DND-41 (cell line): ENCODE results near the gene INSC.

Experiments used
- ATAC-seq: fragments of 200-7000 bp; cut with Tn5 transposase; 3 replicates; pipeline ENCODE4 v1.9.1; 2021; ENCODE audit warnings: low read depth; ENCODE audit not compliant: insufficient read depth
- DNase-seq: peaks from one replicate; pipeline ENCODE4 v3.0.0-alpha.2; 2020
- H2AFZ ChIP-seq: 2 replicates; pipeline ENCODE4 v1.6.0; 2012; ENCODE audit warnings: low read depth, low read length
- H3K27ac ChIP-seq: 2 replicates; pipeline ENCODE4 v1.5.1; 2012; ENCODE audit warnings: low read length, inconsistent platforms
- H3K27me3 ChIP-seq: fragments of 200-600 bp; sonication (generic); 2 replicates; pipeline ENCODE4 v1.6.0; 2012; ENCODE audit warnings: low read length, mild to moderate bottlenecking, inconsistent platforms; ENCODE audit not compliant: insufficient read depth, poor library complexity
- H3K36me3 ChIP-seq: 2 replicates; pipeline ENCODE4 v1.5.1; 2012; ENCODE audit warnings: low read length, inconsistent platforms; ENCODE audit not compliant: insufficient read depth
- H3K4me1 ChIP-seq: 2 replicates; pipeline ENCODE4 v1.5.1; 2012; ENCODE audit warnings: mild to moderate bottlenecking, low read length; ENCODE audit not compliant: insufficient read depth
- H3K4me2 ChIP-seq: 2 replicates; pipeline ENCODE4 v1.6.0; 2012; ENCODE audit warnings: mild to moderate bottlenecking, moderate library complexity, low read length, inconsistent platforms; ENCODE audit not compliant: insufficient read depth
- H3K4me3 ChIP-seq, 2 experiments: fragments of 200-600 bp in 1 of 2; shearing (Covaris generic) in 1 of 2; 2 replicates each; pipeline ENCODE4 v1.5.1; 2012 to 2016; ENCODE audit warnings: inconsistent platforms in 2 of 2, low read length in 2 of 2, mild to moderate bottlenecking in 2 of 2, low read depth in 1 of 2, moderate library complexity in 1 of 2
- H3K79me2 ChIP-seq: 2 replicates; pipeline ENCODE4 v1.6.0; 2012; ENCODE audit warnings: low read length, inconsistent platforms; ENCODE audit not compliant: insufficient read depth
- H3K9ac ChIP-seq: 2 replicates; pipeline ENCODE4 v1.6.0; 2012; ENCODE audit warnings: low read depth, mild to moderate bottlenecking, inconsistent platforms, low read length, moderate library complexity
- H3K9me3 ChIP-seq: 2 replicates; pipeline ENCODE4 v1.5.1; 2012; ENCODE audit warnings: low read length, moderate library complexity, mild to moderate bottlenecking, inconsistent platforms; ENCODE audit not compliant: insufficient read depth, severe bottlenecking
- H4K20me1 ChIP-seq: 2 replicates; pipeline ENCODE4 v1.6.0; 2012; ENCODE audit warnings: low read length; ENCODE audit not compliant: insufficient read depth
- EZH2 ChIP-seq: IDR thresholded peaks from 3 replicates; pipeline ENCODE4 v1.6.1; 2012; ENCODE audit warnings: borderline replicate concordance, low read depth, mild to moderate bottlenecking, moderate library complexity, low read length, inconsistent platforms; ENCODE audit not compliant: severe bottlenecking
- TF ChIP-seq, protein P1 (sequence below): IDR thresholded peaks from 2 replicates; pipeline ENCODE4 v1.5.1; 2012; ENCODE audit warnings: borderline replicate concordance, low read length, moderate library complexity, mild to moderate bottlenecking; ENCODE audit not compliant: poor library complexity, severe bottlenecking; ENCODE audit errors: extremely low read depth

The INSC gene

DNA sequence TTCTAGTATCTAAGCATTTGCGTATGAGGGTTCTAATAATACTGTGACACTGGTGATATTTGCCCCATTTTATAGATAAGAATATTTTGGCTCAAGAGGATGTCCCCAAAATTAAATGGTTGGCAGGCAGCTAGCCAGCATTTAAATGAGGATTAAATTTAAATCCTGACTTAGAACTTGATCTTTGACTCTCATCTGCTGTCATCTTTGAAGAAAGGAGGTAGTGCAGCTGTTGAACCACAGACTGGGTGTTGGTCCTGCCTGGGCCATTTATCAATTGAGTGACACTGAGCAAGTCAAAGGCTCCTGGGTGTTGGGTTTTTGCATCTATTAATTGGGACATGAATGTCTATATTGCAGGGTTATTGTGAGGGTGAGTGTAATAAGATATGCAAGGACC lies 112.3 kb downstream of the INSC start:
- no peak for TF ChIP-seq EZH2
- TF ChIP-seq, protein P1, sequence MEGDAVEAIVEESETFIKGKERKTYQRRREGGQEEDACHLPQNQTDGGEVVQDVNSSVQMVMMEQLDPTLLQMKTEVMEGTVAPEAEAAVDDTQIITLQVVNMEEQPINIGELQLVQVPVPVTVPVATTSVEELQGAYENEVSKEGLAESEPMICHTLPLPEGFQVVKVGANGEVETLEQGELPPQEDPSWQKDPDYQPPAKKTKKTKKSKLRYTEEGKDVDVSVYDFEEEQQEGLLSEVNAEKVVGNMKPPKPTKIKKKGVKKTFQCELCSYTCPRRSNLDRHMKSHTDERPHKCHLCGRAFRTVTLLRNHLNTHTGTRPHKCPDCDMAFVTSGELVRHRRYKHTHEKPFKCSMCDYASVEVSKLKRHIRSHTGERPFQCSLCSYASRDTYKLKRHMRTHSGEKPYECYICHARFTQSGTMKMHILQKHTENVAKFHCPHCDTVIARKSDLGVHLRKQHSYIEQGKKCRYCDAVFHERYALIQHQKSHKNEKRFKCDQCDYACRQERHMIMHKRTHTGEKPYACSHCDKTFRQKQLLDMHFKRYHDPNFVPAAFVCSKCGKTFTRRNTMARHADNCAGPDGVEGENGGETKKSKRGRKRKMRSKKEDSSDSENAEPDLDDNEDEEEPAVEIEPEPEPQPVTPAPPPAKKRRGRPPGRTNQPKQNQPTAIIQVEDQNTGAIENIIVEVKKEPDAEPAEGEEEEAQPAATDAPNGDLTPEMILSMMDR = no peak
- no peaks in the 10 kb centered on the region for H3K36me3 ChIP-seq
- H3K27ac ChIP-seq = no peak overlapping the region
- H3K79me2 ChIP-seq = no peaks in the 10 kb centered on the region
- H3K27me3 ChIP-seq = peaks cover 4% of the 10 kb centered on the region
- DNase-seq (no peak), ATAC-seq (no peak)
- no peak overlapping the region for H3K4me2 ChIP-seq
- no peaks in the 10 kb centered on the region for H3K9me3 ChIP-seq
- H3K4me3 ChIP-seq = no peak overlapping the region
- no peak overlapping the region for H2AFZ ChIP-seq
- no peaks in the 10 kb centered on the region for H4K20me1 ChIP-seq
- H3K9ac ChIP-seq = no peak overlapping the region
- no peaks in the 10 kb centered on the region for H3K4me1 ChIP-seq

- no peak for TF ChIP-seq EZH2
- TF ChIP-seq, protein P1 = no peak
- Histone ChIP-seq H3K36me3 (no peaks in the 10 kb centered on the region), H3K27me3 (peaks cover 4% of the 10 kb centered on the region), H4K20me1 (no peaks in the 10 kb centered on the region), H3K4me3 (no peak overlapping the region), H2AFZ (no peak overlapping the region), H3K4me2 (no peak overlapping the region), H3K27ac (no peak overlapping the region), H3K79me2 (no peaks in the 10 kb centered on the region), H3K4me1 (no peaks in the 10 kb centered on the region), H3K9ac (no peak overlapping the region), H3K9me3 (no peaks in the 10 kb centered on the region)
- DNase-seq = no peak
- no peak for ATAC-seq
These were observed 113.7 kb downstream of the INSC start for GRCh38 chr11:15228331-15228849.

- Histone ChIP-seq H2AFZ (no peak overlapping the region), H3K79me2 (no peaks in the 10 kb centered on the region), H3K27me3 (peaks cover 4% of the 10 kb centered on the region), H3K27ac (no peak overlapping the region), H3K9ac (no peak overlapping the region), H3K4me3 (no peak overlapping the region), H3K4me1 (no peaks in the 10 kb centered on the region), H3K9me3 (no peaks in the 10 kb centered on the region), H3K4me2 (no peak overlapping the region), H4K20me1 (no peaks in the 10 kb centered on the region), H3K36me3 (no peaks in the 10 kb centered on the region)
- DNase-seq = no peak
- no peak for TF ChIP-seq EZH2
- TF ChIP-seq, protein P1 = no peak
- no peak for ATAC-seq
These were observed 114.3 kb downstream of the INSC start for GRCh38 chr11:15229069-15229468.

GRCh38 chr11:15232496-15232895 lies 117.8 kb downstream of the INSC start:
- H3K27ac ChIP-seq = no peak overlapping the region
- H3K9ac ChIP-seq = no peak overlapping the region
- no peak overlapping the region for H3K4me3 ChIP-seq
- TF ChIP-seq EZH2 = no peak
- TF ChIP-seq, protein P1 = no peak
- no peak overlapping the region for H2AFZ ChIP-seq
- no peaks in the 10 kb centered on the region for H4K20me1 ChIP-seq
- no peak overlapping the region for H3K4me2 ChIP-seq
- no peaks in the 10 kb centered on the region for H3K79me2 ChIP-seq
- no peaks in the 10 kb centered on the region for H3K4me1 ChIP-seq
- no peaks in the 10 kb centered on the region for H3K9me3 ChIP-seq
- H3K27me3 ChIP-seq = peaks cover 14% of the 10 kb centered on the region
- DNase-seq = no peak
- H3K36me3 ChIP-seq = no peaks in the 10 kb centered on the region
- ATAC-seq = no peak
